HG03103 (cell line): ENCODE measurements around the gene DOCK7.
A peak's percentile ranks its signal among the peaks of the same experiment; 100 is the strongest.
"Not testable (repeated sequence)": the region's sequence is repeated elsewhere in the genome, so short reads cannot be mapped to it uniquely, and the experiment has no call there.

Experiments used
- ATAC-seq: cut with Tn5 transposase; IDR thresholded peaks from one replicate; pipeline ENCODE4 v1.9.1; 2021; ENCODE audit warnings: low read depth; ENCODE audit not compliant: unreplicated experiment

The DOCK7 gene

GRCh38 chr1:62687903-62688686, at the start of gene DOCK7:
Gene DOCK7 (minus strand): TSS chr1:62688386. CDS start chr1:62688264, 122 bp downstream.
- peak; percentile 57 for ATAC-seq

DNA sequence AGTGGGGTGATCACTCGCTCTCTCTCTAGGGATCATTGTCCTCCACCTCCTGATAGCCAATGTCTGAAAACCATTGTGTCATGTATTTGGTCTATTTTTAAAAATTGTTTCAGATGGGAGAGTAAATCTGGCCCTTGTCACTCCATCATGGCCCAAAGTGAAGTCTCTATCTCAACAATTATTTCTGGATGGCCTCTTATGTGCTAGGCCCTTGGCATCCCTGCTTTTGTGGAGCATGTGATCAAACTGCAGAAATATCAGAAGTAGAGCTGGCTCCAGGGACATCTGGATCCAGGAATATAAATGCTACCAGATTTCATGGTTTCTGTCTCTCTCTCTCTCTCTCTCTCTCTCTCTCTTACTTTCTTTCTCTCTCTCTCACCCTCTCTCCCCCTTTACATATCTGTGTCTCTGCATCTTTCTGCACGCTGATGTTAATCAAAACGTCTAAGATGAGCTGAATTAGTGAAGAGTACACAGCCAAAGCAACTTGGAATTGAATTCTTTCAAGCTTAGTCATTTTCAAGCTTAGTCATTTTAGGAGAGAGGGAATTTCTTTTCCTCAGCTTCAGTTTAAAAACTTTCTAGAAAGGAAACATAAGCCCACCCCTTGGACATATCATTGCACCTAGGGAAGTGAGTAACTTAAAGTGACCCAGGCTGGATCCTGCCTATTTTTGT, 47.4 kb upstream of the DOCK7 start:
- no peak for ATAC-seq

- no peak for ATAC-seq
These were observed 44.1 kb upstream of the DOCK7 start for GRCh38 chr1:62732331-62732730.

DNA sequence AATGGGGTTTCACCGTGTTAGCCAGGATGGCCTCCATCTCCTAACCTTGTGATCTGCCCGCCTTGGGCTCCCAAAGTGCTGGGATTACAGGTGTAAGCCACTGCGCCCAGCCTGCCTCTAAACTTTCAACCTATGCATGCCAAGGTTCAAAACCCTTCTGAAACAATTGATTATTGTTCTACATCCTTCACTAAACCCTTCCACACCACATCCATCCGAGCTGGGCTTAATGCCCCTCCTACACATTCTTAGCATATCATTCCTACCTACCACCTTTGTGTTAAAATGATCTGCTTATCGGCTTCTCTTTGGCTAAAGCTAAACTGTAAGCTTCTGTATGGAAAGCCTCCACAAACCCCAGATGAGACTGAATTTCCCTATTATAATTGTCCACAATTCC, 40.8 kb upstream of the DOCK7 start:
- ATAC-seq, result no peak

- ATAC-seq, result no peak
These were observed 39.6 kb upstream of the DOCK7 start for GRCh38 chr1:62727656-62728407.

DNA sequence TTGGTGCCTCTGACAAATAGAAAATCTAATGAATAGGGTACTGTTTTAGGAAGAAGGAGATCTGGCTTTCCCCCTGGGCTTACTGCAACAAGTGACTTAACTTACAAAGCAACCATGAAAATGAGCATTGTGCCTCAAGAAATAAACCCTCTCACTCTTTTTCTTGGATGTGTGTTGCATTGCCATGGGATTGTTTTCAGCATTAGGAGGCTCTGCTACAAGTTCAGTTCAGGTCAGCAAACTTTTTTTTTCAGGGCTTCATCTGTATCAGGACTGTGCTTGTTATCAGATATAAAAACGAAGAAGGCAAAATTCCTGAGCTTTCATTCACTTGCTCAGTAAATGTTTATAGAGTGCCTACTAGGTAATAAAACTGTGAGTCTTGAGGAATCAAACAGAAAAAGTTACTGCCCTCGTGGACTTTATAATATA, 37.8 kb upstream of the DOCK7 start:
- ATAC-seq, result no peak

DNA sequence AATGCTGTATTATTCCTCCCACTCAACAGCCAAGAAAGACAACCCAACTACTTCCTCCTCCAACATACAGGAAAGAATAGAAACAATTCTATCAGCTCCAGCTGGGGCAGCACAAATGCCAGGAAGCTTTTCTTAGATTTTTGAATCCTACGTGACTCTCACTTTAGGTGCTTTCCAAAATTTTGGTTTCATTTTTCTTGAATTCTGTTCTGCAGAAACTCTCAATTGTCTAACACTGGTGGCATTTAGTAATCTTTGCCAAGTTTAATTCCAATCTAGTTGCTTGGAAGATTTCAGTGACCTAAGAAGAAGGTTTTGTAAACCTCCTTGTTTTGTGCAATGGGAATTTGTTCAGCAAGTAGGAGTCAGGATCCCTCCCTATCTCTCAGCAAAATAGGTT, 37.1 kb upstream of the DOCK7 start:
- no peak for ATAC-seq

DNA sequence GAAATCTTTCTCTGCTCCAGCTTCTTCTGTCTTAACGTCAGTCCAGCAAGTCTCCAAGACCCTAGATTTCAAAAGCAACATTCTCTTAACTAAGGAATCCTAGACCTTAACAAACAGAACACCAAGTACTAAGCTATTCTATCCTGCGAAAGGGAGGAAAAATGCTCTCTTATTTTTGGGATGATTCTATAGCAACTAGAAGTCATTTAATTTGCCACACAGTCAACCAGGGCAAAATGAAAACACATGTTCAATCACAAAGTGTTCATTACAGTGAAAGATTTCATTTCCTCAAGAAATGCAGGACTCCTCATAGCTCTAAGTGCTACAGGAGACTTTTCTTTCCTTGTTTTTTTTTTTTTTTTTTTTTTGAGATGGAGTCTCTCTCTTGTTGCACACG, 36.2 kb upstream of the DOCK7 start:
- no peak for ATAC-seq

GRCh38 chr1:62723883-62724282, 35.7 kb upstream of the DOCK7 start:
- no peak for ATAC-seq

DNA sequence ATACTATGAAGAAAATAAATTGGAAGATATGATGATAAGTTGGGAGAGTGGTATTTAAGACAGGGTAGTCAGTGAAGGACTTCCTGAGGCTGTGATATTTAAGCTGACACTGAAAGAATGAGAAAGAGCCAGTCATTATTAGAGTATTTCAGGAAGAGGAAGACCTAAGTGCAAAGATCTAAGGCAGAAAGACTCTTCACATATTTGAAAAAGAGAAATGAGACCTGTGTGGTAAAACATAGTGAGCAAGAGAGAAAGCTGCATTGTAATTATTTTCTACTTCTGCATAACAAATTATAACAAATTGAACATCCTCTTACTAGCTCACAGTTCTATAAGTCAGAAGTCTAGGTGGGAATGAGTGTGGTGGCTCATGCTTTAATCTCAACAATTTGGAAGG, 34.6 kb upstream of the DOCK7 start:
- peak; percentile 91 for ATAC-seq

DNA sequence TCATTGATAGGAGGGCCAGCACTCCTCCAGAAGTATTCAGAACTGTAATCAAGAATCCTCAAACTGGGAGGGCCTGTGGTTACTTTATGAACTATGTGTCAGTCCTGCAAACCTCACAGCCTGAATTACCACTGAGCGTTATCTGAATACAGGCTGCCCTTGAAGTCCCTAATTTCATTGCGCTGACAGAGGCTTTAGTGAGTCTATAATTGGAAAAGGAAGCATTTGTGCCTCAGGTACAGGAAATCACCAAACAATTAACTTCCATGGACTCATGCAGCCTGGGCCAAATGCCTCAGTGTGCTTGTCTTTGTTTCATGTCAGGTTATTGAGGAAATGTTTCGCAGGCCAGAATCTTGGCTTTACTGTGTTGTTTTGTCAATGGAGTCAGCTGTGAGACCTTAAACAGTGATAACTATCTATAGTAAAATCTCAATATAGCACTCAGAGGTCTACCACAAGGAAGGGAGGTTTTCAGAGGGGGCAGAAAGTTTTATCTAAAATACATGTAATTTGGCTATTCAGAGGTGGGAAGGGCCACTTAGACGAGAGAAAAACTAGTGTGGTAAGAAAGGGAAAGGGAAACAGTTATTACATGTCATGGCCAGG, 32.9 kb upstream of the DOCK7 start:
- ATAC-seq, result no peak

GRCh38 chr1:62718400-62718799, 30.2 kb upstream of the DOCK7 start:
- ATAC-seq, result not testable (repeated sequence)

DNA sequence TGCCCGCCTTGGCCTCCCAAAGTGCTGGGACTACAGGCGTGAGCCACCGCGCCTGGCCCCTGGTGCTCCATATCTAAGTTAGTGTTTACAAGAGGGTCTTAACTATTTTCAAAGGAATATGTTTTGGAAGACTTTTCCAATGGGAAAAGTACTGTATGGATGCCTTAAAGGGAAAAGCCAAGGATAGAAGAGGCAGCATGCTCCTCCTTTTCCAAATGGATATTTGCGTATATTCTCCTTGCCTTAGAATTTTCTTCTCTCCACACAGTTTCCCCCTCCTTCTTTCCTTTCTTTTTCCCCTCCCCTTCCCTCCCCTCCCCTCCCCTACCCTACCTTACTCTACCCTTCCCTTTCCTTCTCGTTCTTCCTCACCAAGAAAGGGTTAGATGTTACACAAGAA, 29.3 kb upstream of the DOCK7 start:
- ATAC-seq, result no peak

GRCh38 chr1:62716397-62716796, 28.2 kb upstream of the DOCK7 start:
- ATAC-seq, result no peak

GRCh38 chr1:62712336-62713243, 24.4 kb upstream of the DOCK7 start:
- ATAC-seq, result no peak

DNA sequence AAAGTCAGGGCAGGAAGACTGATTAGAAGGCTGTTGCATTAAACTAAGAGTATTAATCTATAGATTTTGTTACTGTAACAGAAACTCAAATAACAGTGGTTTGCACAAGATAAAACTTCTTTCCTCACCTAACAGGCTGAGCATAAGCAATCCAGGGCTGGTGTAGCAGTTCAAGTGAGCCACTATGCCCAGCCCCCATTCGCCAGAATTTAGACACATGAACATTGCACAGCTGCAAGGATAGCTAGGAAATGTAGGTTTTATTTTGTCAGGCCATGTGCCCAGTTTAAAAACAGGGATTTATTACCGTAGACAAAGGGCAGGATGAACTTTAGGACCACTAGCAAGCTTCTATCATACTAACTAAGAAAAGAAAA, 19.5 kb upstream of the DOCK7 start:
- no peak for ATAC-seq

- no peak for ATAC-seq
These were observed 19.0 kb upstream of the DOCK7 start for GRCh38 chr1:62706985-62707743.

DNA sequence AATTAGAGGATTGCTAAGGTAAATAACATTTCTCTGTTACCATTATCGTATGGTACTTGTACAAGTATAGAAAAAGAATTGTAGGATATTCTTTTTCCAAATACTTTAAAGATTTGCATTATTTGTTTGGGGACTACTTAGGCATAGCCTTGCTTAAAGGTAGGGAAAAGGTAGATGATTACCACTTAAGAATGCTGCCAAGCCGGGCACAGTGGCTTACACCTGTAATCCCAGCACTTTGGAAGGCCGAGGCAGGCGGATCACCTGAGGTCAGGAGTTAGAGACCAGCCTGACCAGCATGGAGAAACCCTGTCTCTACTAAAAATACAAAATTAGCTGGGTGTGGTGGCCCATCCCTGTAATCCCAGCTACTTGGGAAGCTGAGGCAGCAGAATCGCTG, 10.0 kb upstream of the DOCK7 start:
- not testable (repeated sequence) for ATAC-seq

DNA sequence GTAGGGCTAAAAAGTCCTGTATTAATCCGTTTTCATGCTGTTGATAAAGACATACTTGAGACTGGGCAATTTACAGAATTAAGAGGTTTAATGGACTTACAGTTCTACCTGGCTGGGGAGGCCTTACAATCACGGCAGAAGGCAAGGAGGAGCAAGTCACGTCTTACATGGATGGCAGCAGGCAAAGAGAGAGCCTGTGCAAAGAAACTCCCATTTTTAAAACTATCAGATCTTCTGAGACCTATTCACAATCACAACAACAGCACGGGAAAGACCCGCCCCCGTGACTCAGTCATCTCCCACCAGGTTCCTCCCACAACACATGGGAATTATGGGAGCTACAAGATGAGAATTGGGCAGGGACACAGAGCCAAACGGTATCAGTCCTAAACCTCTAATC, 6.3 kb upstream of the DOCK7 start:
- not testable (repeated sequence) for ATAC-seq
